NCI-H146 treated with DMSO at 0.1 percent for 48 hours (cell line): ENCODE data around the gene OR14K1.
"Not testable (repeated sequence)": the region's sequence is repeated elsewhere in the genome, so short reads cannot be mapped to it uniquely, and the experiment has no call there.

Source experiments
- DNase-seq: peaks from one replicate; lab custom pipeline; 2025; ENCODE audit not compliant: unreplicated experiment; lab: John Stamatoyannopoulos, UW

The OR14K1 gene

GRCh38 chr1:247738315-247738714 lies at the start of gene OR14K1:
TSS of gene OR14K1 (plus strand) at chr1:247738615. CDS start at chr1:247738615, 0 bp downstream.
- DNase-seq, result no peak

GRCh38 chr1:247701338-247701737 lies 37.1 kb upstream of the OR14K1 start:
- no peak for DNase-seq

GRCh38 chr1:247710681-247711080 lies 27.7 kb upstream of the OR14K1 start:
- not testable (repeated sequence) for DNase-seq

- no peak for DNase-seq
These were observed 24.7 kb upstream of the OR14K1 start for GRCh38 chr1:247713753-247714152.

GRCh38 chr1:247716546-247716945 lies 21.9 kb upstream of the OR14K1 start, which contains the start of gene OR6F1:
TSS of gene OR6F1 (minus strand) at chr1:247716646. CDS start at chr1:247712755, 3,891 bp downstream.
- no peak for DNase-seq

GRCh38 chr1:247721222-247721621 lies 17.2 kb upstream of the OR14K1 start:
- no peak for DNase-seq

GRCh38 chr1:247740721-247741120 lies 2.3 kb downstream of the OR14K1 start:
- DNase-seq, result no peak

GRCh38 chr1:247741756-247742155 lies 3.3 kb downstream of the OR14K1 start:
- no peak for DNase-seq

GRCh38 chr1:247742215-247742760 lies 3.9 kb downstream of the OR14K1 start:
- not testable (repeated sequence) for DNase-seq

- no peak for DNase-seq
These were observed 8.0 kb downstream of the OR14K1 start for GRCh38 chr1:247746391-247746935.

- no peak for DNase-seq
These were observed 9.2 kb downstream of the OR14K1 start for GRCh38 chr1:247747616-247748015.

GRCh38 chr1:247748041-247748440 lies 9.6 kb downstream of the OR14K1 start, which contains the start of gene OR14A2:
TSS of gene OR14A2 (minus strand) at chr1:247748141.
- no peak for DNase-seq

GRCh38 chr1:247749870-247750269 lies 11.5 kb downstream of the OR14K1 start:
- no peak for DNase-seq

- DNase-seq, result not testable (repeated sequence)
These were observed 15.9 kb downstream of the OR14K1 start for GRCh38 chr1:247754311-247754710.

- no peak for DNase-seq
These were observed 22.0 kb downstream of the OR14K1 start, which contains the start of gene OR1C1 for GRCh38 chr1:247760456-247760855. TSS of gene OR1C1 (minus strand) at chr1:247760556. CDS start at chr1:247758406, 2,150 bp downstream.

GRCh38 chr1:247769603-247770002 lies 31.2 kb downstream of the OR14K1 start:
- DNase-seq, result no peak
